Measurements from ENCODE around the gene CLNK.
"Not testable (repeated sequence)": the region's sequence is repeated elsewhere in the genome, so short reads cannot be mapped to it uniquely, and the experiment has no call there.

Gene CLNK

GRCh38 chr4:10662937-10663336, 21.6 kb downstream of the CLNK start:
- no peak for DNase-seq (ENCODE audit: low read depth)

- no peak for DNase-seq (ENCODE audit: low read depth)
These were observed 23.5 kb downstream of the CLNK start for GRCh38 chr4:10661047-10661446.

GRCh38 chr4:10659251-10659650, 25.3 kb downstream of the CLNK start:
- DNase-seq (ENCODE audit: low read depth) = no peak

- DNase-seq (ENCODE audit: low read depth) = no peak
These were observed 27.6 kb downstream of the CLNK start for GRCh38 chr4:10656988-10657387.

DNA sequence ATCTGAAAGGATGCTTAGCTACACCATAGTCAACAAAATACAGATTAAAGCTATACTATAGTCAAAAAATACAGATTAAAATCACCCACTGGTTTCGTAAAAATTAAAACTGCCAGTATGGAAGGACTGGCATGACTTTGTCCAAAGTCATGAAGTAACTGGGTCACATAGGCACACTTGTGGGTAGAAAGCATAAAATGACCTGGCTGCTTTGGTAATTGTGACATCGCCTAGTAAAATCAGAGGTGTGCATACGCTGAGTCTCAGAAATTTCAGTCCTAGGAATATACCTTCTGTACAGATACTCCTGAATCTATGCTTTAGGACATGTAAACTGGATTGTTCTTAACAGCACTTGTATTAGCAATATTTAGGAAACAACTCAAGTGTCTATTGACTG, 28.1 kb downstream of the CLNK start:
- no peak for DNase-seq (ENCODE audit: low read depth)

DNA sequence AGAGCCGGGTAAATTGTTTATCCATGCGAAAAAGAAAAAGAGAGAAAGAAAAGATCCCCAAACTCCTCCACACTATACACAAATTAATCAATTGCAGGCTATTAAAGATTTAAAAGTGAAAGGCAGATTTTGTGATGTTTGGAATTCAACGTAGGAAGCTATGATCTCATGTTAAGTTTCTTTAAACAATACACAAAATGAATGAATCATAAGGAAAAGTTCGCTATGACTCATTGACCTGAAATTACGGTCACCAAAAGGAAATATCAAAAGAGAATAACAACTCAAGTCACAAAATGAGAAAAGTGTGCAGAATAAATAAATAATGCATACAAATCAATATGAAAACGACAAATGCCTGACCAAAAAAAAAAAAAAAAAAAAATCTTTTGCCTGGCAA, 28.6 kb downstream of the CLNK start:
- DNase-seq (ENCODE audit: low read depth) = no peak

DNA sequence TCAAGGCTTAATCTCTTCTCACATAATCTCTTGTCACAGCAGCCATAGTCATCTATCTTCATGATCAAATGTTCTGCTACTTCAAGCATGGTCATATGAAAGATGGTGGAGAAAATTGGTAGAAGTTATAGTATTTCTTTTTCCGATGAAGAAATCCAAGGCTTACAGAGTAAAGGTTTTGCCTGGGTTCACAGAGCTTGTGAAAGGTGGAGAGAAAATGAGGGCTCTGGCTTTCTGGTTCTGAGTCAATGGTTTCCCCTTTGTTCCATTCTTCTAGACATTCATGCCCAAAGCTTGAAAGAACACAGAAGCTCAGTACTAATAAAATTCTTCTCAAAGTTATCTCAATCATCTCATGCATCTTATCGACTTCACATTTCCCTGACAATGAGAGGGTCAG, 36.1 kb downstream of the CLNK start:
- no peak for DNase-seq (ENCODE audit: low read depth)

- DNase-seq (ENCODE audit: low read depth) = no peak
These were observed 36.7 kb downstream of the CLNK start for GRCh38 chr4:10647846-10648245.

GRCh38 chr4:10643600-10644425, 40.8 kb downstream of the CLNK start:
- DNase-seq (ENCODE audit: low read depth) = no peak

DNA sequence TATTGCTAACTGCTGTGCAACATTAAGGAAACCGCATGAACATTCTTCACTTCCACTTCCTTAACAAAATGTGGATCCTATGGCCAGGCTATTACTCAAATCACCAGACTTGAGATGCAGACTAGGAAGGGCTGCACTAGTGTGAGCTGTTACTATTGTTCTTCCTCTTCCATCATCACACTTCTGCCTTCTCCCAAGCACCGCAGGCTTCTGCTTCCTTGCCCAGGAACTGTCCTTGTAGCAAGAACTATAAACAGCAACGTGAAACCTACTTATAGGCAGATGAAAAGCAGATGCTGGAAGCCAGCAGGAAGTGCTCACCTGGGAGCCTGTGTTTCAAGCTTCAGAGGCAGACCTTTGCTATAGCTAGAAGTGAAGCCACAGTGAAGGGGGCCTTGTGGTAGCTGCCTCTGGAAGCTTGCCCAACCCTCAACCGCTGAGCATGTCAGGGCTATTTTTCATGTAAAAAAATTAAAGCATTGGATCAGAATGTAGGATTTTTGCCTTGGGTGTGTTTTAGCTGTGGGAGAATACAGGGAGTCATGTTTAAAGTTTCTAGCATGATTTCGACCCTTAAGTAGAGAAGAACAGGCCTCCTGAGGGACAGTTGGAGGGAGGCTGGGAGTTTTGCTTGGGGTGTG, 43.9 kb downstream of the CLNK start:
- DNase-seq (ENCODE audit: low read depth) = no peak

DNA sequence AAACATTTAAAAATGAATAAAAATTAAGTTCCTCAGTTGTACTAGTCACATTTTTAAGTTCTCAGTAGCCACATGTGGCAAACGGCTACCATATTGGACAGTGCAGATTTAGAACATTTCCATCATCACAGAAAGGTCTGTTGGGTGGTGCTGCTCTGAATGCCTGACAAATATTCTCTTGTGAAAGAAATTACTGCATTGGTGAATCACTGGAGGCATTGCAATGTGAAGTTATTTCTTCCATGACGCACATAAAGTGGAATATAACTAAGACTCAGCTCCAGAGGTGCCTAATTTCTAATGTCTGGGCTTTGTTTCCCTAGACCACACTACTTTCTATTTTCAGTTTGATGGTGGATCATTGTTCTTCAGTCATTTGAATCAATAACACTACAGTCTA, 44.9 kb downstream of the CLNK start:
- no peak for DNase-seq (ENCODE audit: low read depth)

- DNase-seq (ENCODE audit: low read depth) = no peak
These were observed 45.5 kb downstream of the CLNK start for GRCh38 chr4:10639100-10639499.

DNA sequence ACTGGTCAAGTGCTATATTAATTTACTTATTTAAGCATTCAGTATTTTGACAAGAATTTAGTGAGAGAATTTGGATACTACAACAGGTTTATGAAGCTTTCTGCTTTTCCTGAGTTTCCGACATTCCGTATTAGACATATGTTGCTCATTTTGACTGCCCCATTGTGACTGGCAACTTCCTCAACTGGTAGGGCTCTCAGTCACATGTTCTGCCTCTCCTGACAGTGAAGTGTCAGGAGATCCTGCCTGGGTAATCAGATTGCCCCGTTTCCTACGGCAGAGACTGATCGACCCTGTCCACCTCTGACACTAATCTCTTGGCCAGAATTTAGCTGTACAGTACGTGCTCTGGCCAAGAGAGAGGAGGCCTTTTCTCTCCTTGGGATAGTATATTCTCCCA, 49.5 kb downstream of the CLNK start:
- DNase-seq (ENCODE audit: low read depth) = no peak

DNA sequence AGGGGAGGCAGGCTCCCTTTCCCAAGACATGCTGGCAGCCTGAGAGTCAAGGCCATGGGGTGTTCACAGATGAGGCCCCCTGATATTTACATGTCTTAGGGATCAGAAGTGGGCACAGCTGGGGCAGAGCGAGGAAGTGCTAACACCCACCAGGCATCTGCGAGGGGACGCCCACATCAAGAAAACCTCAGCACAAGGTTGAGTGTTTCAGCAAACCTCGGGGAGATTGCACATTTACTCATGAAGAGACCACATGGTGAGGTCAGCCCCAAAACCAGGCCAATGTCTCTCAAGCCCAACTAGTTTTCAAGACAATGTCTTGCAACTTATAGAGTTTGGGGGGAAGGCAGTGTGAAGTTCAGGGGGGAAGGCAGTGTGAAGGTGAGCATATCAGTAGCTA, 55.2 kb downstream of the CLNK start:
- no peak for DNase-seq (ENCODE audit: low read depth)

- no peak for DNase-seq (ENCODE audit: low read depth)
These were observed 59.4 kb downstream of the CLNK start for GRCh38 chr4:10625131-10625530.

- DNase-seq (ENCODE audit: low read depth) = no peak
These were observed 60.7 kb downstream of the CLNK start for GRCh38 chr4:10623862-10624261.

- no peak for DNase-seq (ENCODE audit: low read depth)
These were observed 61.3 kb downstream of the CLNK start for GRCh38 chr4:10623241-10623640.

GRCh38 chr4:10622728-10623127, 61.8 kb downstream of the CLNK start:
- no peak for DNase-seq (ENCODE audit: low read depth)

DNA sequence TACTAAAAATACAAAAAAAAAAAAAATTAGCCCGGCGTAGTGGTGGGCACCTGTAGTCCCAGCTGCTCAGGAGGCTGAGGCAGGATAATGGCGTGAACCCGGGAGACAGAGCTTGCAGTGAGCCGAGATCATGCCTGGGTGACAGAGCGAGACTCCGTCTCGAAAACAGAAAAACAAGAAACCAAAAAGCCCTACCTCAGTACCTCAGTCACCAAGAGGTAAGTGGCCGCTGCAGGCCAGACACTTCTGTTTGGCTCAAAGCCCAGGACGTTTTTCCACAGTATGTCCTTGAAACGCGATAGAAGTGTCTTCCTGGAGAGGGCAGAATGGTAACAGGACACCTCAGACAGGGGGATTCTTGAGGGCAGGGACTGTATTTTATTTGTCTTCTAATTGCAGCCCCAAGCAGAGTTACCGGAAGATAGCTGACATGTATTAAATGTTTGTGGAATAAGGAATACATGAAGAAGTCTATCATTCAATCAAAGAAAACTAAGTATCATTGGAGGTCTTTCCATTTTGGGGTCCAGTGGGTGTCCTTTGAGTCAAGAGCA, 63.6 kb downstream of the CLNK start:
- DNase-seq (ENCODE audit: low read depth) = no peak

GRCh38 chr4:10619855-10620254, 64.7 kb downstream of the CLNK start:
- DNase-seq (ENCODE audit: low read depth) = no peak

DNA sequence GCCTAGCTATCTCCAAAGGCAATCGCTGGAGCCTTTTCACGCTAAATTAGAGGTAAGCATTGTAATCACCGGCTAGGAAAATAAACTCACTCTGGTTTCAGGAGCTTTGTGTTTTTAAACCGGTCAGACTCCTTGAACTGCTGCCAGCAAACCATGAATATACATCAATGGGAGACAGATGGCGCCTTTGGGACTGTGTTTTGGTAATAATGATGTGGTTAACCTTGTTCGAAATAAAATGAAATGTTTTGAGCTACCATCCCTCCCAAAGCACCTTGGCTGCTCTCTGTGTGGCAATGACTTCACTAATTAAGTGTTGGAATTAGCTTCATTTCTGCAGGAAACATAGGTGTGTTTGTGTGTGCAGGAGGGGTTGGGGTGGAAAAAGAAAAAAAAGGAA, 65.3 kb downstream of the CLNK start:
- no peak for DNase-seq (ENCODE audit: low read depth)

GRCh38 chr4:10614926-10615325, 69.6 kb downstream of the CLNK start:
- not testable (repeated sequence) for DNase-seq (ENCODE audit: low read depth)

DNA sequence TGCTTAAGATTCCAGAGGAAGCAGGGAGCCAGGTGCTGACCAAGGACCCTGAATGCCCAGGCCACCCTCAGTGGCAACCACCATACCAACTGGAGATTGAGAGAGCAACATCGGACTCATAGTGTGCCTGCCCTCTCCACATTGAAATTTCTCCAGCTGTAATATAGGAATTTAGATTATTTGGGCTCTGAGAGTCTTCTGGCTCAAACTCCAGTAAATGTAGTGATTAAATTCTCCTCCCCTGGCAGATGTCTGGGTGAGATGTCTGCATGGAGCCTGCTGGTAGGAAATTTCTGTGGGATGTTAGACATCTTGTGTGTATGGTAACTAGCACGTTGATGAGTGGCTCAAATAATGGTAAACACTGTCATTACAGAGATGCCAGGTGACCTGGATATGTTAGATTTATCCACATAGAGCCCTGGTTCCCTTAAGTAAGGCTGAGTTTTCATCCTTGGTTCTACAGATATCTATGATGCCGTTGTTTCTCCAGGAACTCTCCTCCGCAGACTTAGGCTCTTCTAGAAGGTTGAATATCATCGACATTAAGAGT, 70.6 kb downstream of the CLNK start:
- no peak for DNase-seq (ENCODE audit: low read depth)
